ENCODE results near the gene FGFR2.
"Not testable (repeated sequence)": the region's sequence is repeated elsewhere in the genome, so short reads cannot be mapped to it uniquely, and the experiment has no call there.

FGFR2 gene

GRCh38 chr10:121526801-121527221 lies 71.4 kb downstream of the FGFR2 start:
- no peak overlapping the region for H3K27ac ChIP-seq
- no peak for TF ChIP-seq ZFX (IDR thresholded peaks at IDR 0.05)
- no peak for TF ChIP-seq CTCF (conservative IDR thresholded peaks at IDR 0.05)

GRCh38 chr10:121526135-121526790 lies 72.0 kb downstream of the FGFR2 start:
- no peak overlapping the region for H3K27ac ChIP-seq
- TF ChIP-seq CTCF (conservative IDR thresholded peaks at IDR 0.05) = no peak
- TF ChIP-seq ZFX (IDR thresholded peaks at IDR 0.05) = no peak

GRCh38 chr10:121525251-121526134 lies 72.8 kb downstream of the FGFR2 start:
- H3K27ac ChIP-seq = no peak overlapping the region
- TF ChIP-seq ZFX (IDR thresholded peaks at IDR 0.05) = no peak
- TF ChIP-seq CTCF (conservative IDR thresholded peaks at IDR 0.05) = no peak

- no peak for TF ChIP-seq CTCF (conservative IDR thresholded peaks at IDR 0.05)
- TF ChIP-seq ZFX (IDR thresholded peaks at IDR 0.05) = no peak
- no peak overlapping the region for H3K27ac ChIP-seq
Observed at GRCh38 chr10:121524157-121524817, 74.0 kb downstream of the FGFR2 start.

- TF ChIP-seq CTCF (conservative IDR thresholded peaks at IDR 0.05) = no peak
- no peak for TF ChIP-seq ZFX (IDR thresholded peaks at IDR 0.05)
- no peak overlapping the region for H3K27ac ChIP-seq
Observed at GRCh38 chr10:121522831-121523230, 75.4 kb downstream of the FGFR2 start.

GRCh38 chr10:121521794-121522556 lies 76.3 kb downstream of the FGFR2 start:
- no peak for TF ChIP-seq ZFX (IDR thresholded peaks at IDR 0.05)
- TF ChIP-seq CTCF (conservative IDR thresholded peaks at IDR 0.05) = no peak
- no peak overlapping the region for H3K27ac ChIP-seq

GRCh38 chr10:121520526-121520925 lies 77.7 kb downstream of the FGFR2 start:
- H3K27ac ChIP-seq = not testable (repeated sequence)

Data from C4-2B (cell line).